ENCODE data around the gene TRAF2. TPM values are rescaled to one million over a fixed set of nuclear protein-coding genes. Genes with fewer than 3 reads are reported as not detected.
"Not testable (repeated sequence)": the region's sequence is repeated elsewhere in the genome, so short reads cannot be mapped to it uniquely, and the experiment has no call there.

The TRAF2 gene
- total RNA-seq, 6 experiments from 2014 or later, result 11.1 to 15.9 (median 13.6) TPM

DNA sequence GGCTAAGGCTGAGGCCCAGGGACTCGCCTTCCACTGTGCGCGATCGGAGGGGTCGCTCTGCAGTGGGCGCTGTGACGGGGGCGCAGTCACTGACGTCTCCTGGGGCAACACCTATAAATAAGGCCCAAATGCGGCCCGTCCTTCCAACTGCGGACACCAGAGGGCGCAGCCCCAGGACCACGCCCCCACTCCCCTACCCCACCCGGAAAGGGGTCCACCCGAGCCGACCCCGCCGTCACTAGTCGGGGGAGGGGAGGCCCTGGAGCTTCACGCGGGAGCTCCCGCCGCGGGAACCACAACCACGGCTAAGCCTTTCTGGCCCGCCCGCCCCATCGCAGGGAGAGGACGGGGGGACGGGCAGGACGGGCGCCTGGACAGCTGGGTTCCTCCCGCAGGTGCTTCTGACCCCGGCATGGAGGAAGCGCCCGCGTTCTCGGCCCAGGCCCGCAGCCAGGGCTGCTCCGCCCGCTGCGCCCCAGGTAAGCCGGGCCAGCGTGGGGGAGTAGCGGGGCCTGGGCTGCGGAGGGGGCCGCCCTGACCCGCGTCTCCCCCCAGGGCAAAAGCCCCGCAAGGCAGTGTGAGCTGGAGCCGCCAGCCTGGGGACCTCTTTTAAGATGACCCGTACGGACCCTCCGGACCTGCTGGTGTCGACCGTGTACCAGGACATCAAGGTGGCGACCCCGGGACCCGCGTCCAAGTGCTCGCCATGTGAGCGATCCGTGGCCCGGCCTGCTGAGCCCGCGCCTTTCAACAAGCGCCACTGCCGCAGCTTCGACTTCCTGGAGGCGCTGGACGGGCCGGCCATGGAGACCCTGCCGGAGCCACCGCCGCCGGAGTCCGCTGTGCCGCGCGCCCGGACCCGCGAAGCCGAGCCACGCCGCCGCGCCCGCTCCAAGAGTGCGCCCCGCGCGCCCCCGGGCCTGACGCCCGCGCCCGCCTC, 42.2 kb upstream of the TRAF2 start:
- peaks cover 20% of the 10 kb centered on the region for H3K4me1 Mint-ChIP-seq (ENCODE audit: low read depth)
- not testable (repeated sequence) for H3K9me3 Mint-ChIP-seq; H3K36me3 Mint-ChIP-seq (ENCODE audit: low read depth)
- H3K4me3 Mint-ChIP-seq, result peak overlapping the region; percentile 63
- peaks cover 23% of the 10 kb centered on the region for H3K27me3 Mint-ChIP-seq (ENCODE audit: insufficient read depth)
- H3K27ac Mint-ChIP-seq, result peak overlapping the region; percentile 55
- peak; percentile 20 for DNase-seq
- TF ChIP-seq, protein P1, sequence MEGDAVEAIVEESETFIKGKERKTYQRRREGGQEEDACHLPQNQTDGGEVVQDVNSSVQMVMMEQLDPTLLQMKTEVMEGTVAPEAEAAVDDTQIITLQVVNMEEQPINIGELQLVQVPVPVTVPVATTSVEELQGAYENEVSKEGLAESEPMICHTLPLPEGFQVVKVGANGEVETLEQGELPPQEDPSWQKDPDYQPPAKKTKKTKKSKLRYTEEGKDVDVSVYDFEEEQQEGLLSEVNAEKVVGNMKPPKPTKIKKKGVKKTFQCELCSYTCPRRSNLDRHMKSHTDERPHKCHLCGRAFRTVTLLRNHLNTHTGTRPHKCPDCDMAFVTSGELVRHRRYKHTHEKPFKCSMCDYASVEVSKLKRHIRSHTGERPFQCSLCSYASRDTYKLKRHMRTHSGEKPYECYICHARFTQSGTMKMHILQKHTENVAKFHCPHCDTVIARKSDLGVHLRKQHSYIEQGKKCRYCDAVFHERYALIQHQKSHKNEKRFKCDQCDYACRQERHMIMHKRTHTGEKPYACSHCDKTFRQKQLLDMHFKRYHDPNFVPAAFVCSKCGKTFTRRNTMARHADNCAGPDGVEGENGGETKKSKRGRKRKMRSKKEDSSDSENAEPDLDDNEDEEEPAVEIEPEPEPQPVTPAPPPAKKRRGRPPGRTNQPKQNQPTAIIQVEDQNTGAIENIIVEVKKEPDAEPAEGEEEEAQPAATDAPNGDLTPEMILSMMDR (IDR thresholded peaks at IDR 0.05), result peak; percentile 89

DNA sequence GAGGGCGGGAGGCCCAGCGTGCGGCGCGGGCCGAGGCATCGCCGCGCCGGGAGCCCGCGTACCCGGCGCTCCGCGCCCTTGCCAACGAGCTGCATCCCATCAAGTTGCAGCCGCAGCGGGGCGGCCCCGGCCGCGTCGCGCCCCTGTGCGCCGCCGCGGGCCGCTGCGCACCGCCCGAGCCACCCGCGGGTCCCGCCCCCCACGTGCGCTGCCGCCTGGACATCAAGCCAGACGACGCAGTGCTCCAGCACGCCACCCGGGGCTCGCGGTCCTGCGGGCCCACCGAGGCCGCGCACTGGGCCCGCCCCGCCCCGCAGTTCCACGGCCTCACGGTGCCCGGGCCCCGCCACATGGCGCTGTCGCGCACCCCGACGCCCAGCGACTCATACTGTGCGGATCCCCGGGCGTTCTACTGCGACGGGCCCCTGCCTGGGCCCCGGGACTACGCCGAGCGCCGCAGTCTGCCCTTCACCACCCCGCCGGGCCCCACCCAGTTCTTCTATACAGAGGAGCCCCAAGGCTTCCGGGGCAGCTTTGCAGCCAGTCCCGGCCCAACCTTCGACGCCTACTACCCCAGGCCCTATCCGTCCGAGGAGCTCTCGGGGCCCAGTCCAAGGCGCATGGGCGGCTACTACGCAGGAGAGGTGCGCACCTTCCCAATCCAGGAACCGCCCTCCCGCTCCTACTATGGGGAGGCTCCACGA, 41.4 kb upstream of the TRAF2 start:
- H3K4me3 Mint-ChIP-seq, result no peak overlapping the region

GRCh38 chr9:136845465-136846260, 40.7 kb upstream of the TRAF2 start:
- Mint-ChIP-seq H3K9me3 (no peaks in the 10 kb centered on the region; the same call in 1 of the 2 replicates), H3K4me1 (ENCODE audit: low read depth) (peaks cover 23% of the 10 kb centered on the region; the same call in 1 of the 2 replicates), H3K36me3 (ENCODE audit: low read depth) (no peaks in the 10 kb centered on the region), H3K4me3 (no peak overlapping the region), H3K27me3 (ENCODE audit: insufficient read depth) (peaks cover 29% of the 10 kb centered on the region), H3K27ac (no peak overlapping the region)
- TF ChIP-seq, protein P1 (IDR thresholded peaks at IDR 0.05), result no peak
- DNase-seq, result no peak

More for the DNA sequence above, 41.4 kb upstream of the TRAF2 start:
- TF ChIP-seq, protein P1 (IDR thresholded peaks at IDR 0.05), result no peak
- DNase-seq, result no peak
- Mint-ChIP-seq H3K4me1 (ENCODE audit: low read depth) (peaks cover 19% of the 10 kb centered on the region), H3K27ac (no peak overlapping the region), H3K36me3 (ENCODE audit: low read depth) (peaks cover 4% of the 10 kb centered on the region), H3K9me3 (no peaks in the 10 kb centered on the region; the same call in 1 of the 2 replicates), H3K27me3 (ENCODE audit: insufficient read depth) (peaks cover 29% of the 10 kb centered on the region)

- no peaks in the 10 kb centered on the region for H3K36me3 Mint-ChIP-seq (ENCODE audit: low read depth)
- H3K9me3 Mint-ChIP-seq, result no peaks in the 10 kb centered on the region; the same call in 1 of the 2 replicates
- no peak overlapping the region for H3K4me3 Mint-ChIP-seq
- no peak for DNase-seq
- H3K27ac Mint-ChIP-seq, result no peak overlapping the region
- peaks cover 32% of the 10 kb centered on the region for H3K27me3 Mint-ChIP-seq (ENCODE audit: insufficient read depth)
- TF ChIP-seq, protein P1 (IDR thresholded peaks at IDR 0.05), result no peak
- H3K4me1 Mint-ChIP-seq (ENCODE audit: low read depth), result peaks cover 16% of the 10 kb centered on the region; the same call in 1 of the 2 replicates
Measured at GRCh38 chr9:136846376-136847087, 39.8 kb upstream of the TRAF2 start.
